ENCODE data around the gene WNT8B. TPM values are rescaled to one million over a fixed set of nuclear protein-coding genes. Genes with fewer than 3 reads are reported as not detected.

The WNT8B gene
- polyA plus RNA-seq, 1 donor from 2014 or later: 0.37 TPM

DNA sequence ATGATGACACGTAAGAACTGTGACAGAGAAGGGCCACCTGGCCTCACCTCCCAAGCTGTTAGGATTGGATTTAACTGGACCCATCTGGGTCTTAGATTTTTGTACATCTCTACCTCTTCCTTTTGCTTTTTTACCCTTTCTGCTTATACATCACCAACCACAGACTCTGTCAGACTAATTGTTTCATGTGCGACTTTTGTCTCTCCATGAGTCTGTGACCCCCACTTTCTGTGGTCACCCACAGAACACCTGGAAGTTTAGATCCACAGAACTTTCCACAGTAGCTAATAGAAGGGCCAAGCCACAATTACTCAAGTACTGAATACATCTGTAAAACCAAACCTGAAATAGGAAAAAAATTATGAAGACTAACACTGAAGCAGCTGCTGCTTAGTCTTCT, 33.8 kb downstream of the WNT8B start:
- H3K4me3 ChIP-seq (ENCODE audit: low read length): no peak overlapping the region
- TF ChIP-seq SMC3 (conservative IDR thresholded peaks at IDR 0.05; ENCODE audit: poor library complexity) (no peak), MXI1 (conservative IDR thresholded peaks at IDR 0.05; ENCODE audit: poor library complexity, severe bottlenecking) (no peak), EP300 (conservative IDR thresholded peaks at IDR 0.05; ENCODE audit: poor library complexity, severe bottlenecking) (no peak), EZH2 (IDR thresholded peaks at IDR 0.05; ENCODE audit: borderline replicate concordance, insufficient read depth, low read length, poor library complexity, severe bottlenecking) (no peak)
- H3K79me2 ChIP-seq (replicated peaks; ENCODE audit: insufficient read depth, low read length): no peaks in the 10 kb centered on the region
- no peaks in the 10 kb centered on the region for H3K9me2 ChIP-seq (ENCODE audit: insufficient read depth, low read length)
- H2AFZ ChIP-seq (ENCODE audit: low read depth, low read length): no peak overlapping the region
- no peaks in the 10 kb centered on the region for H4K20me1 ChIP-seq (ENCODE audit: insufficient read depth)
- H3K4me2 ChIP-seq (ENCODE audit: low read length): no peak overlapping the region
- H3K27ac ChIP-seq (ENCODE audit: low read length): no peak overlapping the region
- peaks cover 7% of the 10 kb centered on the region for H3K36me3 ChIP-seq (ENCODE audit: insufficient read depth, low read length)
- H3K27me3 ChIP-seq (ENCODE audit: insufficient read depth, low read depth, low read length): peaks cover 9% of the 10 kb centered on the region
- no peaks in the 10 kb centered on the region for H3K9me3 ChIP-seq (ENCODE audit: low read length)
- H3F3A ChIP-seq (ENCODE audit: insufficient read depth, low read length, poor library complexity, severe bottlenecking): no peaks in the 10 kb centered on the region
- H3K9ac ChIP-seq (ENCODE audit: low read length): no peak overlapping the region

DNA sequence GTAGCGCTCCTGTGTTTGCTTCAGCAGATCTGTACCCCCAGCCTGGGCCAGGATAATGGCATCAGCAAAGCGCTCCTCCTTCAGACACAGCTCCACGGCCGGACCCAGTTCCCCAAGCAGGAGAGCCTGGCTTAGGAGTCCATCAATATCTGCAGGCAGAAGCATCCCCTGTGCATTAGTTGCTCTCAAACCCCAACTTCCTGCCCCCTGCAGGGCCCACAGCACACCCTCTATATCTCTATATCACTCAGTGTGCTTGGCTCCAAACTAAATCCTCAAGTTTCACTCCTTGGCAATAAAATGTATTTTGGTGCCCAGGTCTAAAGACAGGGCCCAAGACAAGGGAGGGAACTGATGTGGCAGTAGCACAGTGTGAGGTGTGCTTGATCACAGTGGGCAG, 35.2 kb downstream of the WNT8B start:
- peaks cover 9% of the 10 kb centered on the region for H3K27me3 ChIP-seq (ENCODE audit: insufficient read depth, low read depth, low read length)

More for the DNA sequence above, 35.2 kb downstream of the WNT8B start:
- H4K20me1 ChIP-seq (ENCODE audit: insufficient read depth): no peaks in the 10 kb centered on the region
- no peak overlapping the region for H3K4me3 ChIP-seq (ENCODE audit: low read length)
- no peak overlapping the region for H3K9ac ChIP-seq (ENCODE audit: low read length)
- H3K79me2 ChIP-seq (replicated peaks; ENCODE audit: insufficient read depth, low read length): no peaks in the 10 kb centered on the region
- H3K9me3 ChIP-seq (ENCODE audit: low read length): no peaks in the 10 kb centered on the region
- no peak overlapping the region for H2AFZ ChIP-seq (ENCODE audit: low read depth, low read length)
- no peaks in the 10 kb centered on the region for H3K9me2 ChIP-seq (ENCODE audit: insufficient read depth, low read length)
- H3K36me3 ChIP-seq (ENCODE audit: insufficient read depth, low read length): peaks cover 14% of the 10 kb centered on the region
- H3F3A ChIP-seq (ENCODE audit: insufficient read depth, low read length, poor library complexity, severe bottlenecking): no peaks in the 10 kb centered on the region
- TF ChIP-seq, protein P1, sequence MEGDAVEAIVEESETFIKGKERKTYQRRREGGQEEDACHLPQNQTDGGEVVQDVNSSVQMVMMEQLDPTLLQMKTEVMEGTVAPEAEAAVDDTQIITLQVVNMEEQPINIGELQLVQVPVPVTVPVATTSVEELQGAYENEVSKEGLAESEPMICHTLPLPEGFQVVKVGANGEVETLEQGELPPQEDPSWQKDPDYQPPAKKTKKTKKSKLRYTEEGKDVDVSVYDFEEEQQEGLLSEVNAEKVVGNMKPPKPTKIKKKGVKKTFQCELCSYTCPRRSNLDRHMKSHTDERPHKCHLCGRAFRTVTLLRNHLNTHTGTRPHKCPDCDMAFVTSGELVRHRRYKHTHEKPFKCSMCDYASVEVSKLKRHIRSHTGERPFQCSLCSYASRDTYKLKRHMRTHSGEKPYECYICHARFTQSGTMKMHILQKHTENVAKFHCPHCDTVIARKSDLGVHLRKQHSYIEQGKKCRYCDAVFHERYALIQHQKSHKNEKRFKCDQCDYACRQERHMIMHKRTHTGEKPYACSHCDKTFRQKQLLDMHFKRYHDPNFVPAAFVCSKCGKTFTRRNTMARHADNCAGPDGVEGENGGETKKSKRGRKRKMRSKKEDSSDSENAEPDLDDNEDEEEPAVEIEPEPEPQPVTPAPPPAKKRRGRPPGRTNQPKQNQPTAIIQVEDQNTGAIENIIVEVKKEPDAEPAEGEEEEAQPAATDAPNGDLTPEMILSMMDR (IDR thresholded peaks at IDR 0.05; ENCODE audit: poor library complexity, severe bottlenecking): no peak
- no peak for TF ChIP-seq RAD21 (conservative IDR thresholded peaks at IDR 0.05)
- no peak for TF ChIP-seq EZH2 (IDR thresholded peaks at IDR 0.05; ENCODE audit: borderline replicate concordance, insufficient read depth, low read length, poor library complexity, severe bottlenecking)
- no peak for TF ChIP-seq TAF1 (IDR thresholded peaks at IDR 0.05; ENCODE audit: low read depth)
- TF ChIP-seq EP300 (conservative IDR thresholded peaks at IDR 0.05; ENCODE audit: poor library complexity, severe bottlenecking): no peak
- TF ChIP-seq MXI1 (conservative IDR thresholded peaks at IDR 0.05; ENCODE audit: poor library complexity, severe bottlenecking): no peak
- TF ChIP-seq SMC3 (conservative IDR thresholded peaks at IDR 0.05; ENCODE audit: poor library complexity): no peak
- TF ChIP-seq POLR2AphosphoS5 (IDR thresholded peaks at IDR 0.05): no peak
- TF ChIP-seq, protein P2, sequence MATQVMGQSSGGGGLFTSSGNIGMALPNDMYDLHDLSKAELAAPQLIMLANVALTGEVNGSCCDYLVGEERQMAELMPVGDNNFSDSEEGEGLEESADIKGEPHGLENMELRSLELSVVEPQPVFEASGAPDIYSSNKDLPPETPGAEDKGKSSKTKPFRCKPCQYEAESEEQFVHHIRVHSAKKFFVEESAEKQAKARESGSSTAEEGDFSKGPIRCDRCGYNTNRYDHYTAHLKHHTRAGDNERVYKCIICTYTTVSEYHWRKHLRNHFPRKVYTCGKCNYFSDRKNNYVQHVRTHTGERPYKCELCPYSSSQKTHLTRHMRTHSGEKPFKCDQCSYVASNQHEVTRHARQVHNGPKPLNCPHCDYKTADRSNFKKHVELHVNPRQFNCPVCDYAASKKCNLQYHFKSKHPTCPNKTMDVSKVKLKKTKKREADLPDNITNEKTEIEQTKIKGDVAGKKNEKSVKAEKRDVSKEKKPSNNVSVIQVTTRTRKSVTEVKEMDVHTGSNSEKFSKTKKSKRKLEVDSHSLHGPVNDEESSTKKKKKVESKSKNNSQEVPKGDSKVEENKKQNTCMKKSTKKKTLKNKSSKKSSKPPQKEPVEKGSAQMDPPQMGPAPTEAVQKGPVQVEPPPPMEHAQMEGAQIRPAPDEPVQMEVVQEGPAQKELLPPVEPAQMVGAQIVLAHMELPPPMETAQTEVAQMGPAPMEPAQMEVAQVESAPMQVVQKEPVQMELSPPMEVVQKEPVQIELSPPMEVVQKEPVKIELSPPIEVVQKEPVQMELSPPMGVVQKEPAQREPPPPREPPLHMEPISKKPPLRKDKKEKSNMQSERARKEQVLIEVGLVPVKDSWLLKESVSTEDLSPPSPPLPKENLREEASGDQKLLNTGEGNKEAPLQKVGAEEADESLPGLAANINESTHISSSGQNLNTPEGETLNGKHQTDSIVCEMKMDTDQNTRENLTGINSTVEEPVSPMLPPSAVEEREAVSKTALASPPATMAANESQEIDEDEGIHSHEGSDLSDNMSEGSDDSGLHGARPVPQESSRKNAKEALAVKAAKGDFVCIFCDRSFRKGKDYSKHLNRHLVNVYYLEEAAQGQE (IDR thresholded peaks at IDR 0.05; ENCODE audit: borderline replicate concordance): no peak
- H3K27ac ChIP-seq (ENCODE audit: low read length): no peak overlapping the region
- H3K4me2 ChIP-seq (ENCODE audit: low read length): no peak overlapping the region
